ENCODE measurements around the gene GRIK2.
"Not testable (repeated sequence)": the region's sequence is repeated elsewhere in the genome, so short reads cannot be mapped to it uniquely, and the experiment has no call there.

GRIK2 gene

GRCh38 chr6:102023977-102024657, 630.6 kb downstream of the GRIK2 start:
- DNase-seq (ENCODE audit: low spot score), result no peak

- DNase-seq (ENCODE audit: low spot score), result no peak
Observed at GRCh38 chr6:102026649-102027048, 633.1 kb downstream of the GRIK2 start.

DNA sequence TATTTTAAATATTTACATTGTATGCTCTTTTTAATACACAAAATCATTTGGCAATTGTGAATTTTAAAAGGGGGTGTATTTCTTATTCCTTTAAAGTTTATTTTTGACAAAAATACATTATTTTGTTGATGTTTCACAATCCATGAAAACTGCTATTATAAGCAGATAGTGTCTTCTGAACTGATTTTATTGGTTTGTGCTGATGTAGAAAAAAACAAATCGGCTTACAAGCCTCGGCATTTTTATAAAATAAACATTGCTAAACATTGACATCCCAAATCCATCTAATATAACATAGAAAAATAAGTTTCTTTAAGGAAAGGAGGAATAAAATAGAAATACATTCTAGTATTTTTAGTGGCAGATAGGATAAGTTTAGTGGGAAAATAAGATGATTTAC, 634.7 kb downstream of the GRIK2 start:
- no peak for DNase-seq (ENCODE audit: low spot score)

DNA sequence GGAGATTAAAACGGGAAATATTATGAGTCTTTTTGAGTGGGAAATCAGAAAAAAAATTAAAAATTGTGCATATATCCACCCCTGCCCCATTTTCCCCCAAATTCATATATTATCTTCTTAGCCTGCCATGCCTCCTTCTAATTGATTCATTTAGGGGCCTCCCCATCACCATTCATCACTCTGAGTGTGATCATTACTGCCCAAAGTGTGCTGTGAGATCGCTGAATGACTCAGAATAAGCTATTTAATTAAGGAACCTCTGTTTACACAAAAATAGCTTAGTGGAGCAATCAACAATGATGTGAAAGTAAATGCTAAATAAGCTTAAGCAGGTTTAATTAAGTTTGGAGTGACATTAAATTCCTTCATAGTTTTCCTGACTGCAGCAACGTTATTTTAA, 645.5 kb downstream of the GRIK2 start:
- no peak for DNase-seq (ENCODE audit: low spot score)

DNA sequence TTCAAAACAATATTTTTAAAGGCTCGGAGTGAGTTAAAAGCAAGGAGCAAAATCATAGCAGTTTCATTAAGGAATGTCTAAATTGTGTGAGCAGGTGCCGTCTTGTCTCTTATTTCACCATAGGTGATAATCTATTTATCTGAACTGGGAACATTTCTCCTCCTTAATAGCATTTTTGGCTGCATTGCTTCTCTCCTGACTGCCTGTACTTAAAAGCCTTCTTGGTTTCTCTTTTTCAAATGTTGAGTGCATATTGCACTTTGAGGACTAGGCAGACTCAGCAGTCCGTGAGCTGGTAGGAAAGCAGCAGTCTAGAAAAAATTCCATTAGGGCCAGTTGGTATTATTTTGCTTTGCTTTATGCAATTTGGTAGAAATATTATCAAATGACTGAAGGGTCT, 645.9 kb downstream of the GRIK2 start:
- DNase-seq (ENCODE audit: low spot score), result no peak

GRCh38 chr6:102051001-102051400, 657.5 kb downstream of the GRIK2 start:
- DNase-seq (ENCODE audit: low spot score), result no peak

DNA sequence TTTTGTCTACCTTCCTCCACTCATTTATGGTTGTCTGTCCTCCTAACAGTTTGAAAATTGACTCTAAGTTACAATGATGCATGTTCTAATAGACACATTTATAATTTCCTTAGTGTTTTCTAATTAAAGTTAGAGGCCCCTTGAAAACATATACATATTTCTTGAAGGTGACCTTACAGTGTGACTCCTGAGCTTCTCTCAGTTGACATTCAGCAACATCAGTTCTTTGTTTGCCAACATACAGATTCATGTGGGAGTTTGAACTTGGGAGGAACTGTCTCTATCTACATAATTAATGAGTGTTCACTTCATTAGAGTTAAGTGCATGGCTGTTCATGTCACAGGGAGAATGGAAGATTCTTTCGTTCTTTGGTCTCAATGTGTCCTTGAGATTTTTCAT, 658.2 kb downstream of the GRIK2 start:
- no peak for DNase-seq (ENCODE audit: low spot score)

DNA sequence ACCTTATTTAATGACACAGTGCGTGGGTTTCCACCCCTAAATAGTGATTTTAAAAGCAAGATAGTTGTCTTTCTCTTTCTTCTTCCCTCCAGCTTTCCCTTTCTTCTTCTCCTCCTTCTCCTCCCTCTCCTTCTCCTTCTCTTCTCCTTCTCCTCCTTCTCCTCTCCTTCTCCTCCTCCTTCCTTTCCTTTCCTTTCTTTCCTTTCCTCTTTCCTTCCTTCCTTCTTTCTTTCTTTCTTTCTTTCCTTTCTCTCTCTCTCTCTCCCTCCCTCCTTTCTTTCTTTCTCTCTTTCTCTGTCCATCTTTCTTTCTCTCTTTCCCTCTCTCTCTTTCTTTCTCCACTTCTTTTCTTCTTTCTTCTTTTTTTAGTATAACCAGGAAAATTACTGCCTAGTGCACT, 670.6 kb downstream of the GRIK2 start:
- no peak for DNase-seq (ENCODE audit: low spot score)

GRCh38 chr6:102066301-102066700, 672.8 kb downstream of the GRIK2 start:
- DNase-seq (ENCODE audit: low spot score), result no peak

GRCh38 chr6:102068349-102068929, 674.9 kb downstream of the GRIK2 start:
- no peak for DNase-seq (ENCODE audit: low spot score)

DNA sequence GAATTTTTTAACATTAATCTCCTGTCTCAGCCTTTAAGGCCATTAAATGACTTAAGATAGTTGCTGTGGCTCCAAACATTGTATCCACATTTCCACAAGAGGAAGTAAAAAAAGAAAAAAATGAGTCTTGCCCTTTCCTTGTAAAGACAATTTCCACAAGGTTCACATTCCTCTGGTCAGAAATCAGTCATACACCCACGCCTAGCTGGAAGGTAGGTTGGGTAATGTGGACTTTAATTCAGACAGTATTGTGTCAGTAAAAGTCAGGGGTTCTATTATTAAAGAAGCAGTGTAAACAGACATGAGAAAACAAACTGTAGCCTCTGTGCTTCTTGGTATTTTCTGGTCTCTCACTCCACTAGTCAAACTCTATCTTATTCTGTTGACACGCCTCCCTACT, 682.0 kb downstream of the GRIK2 start:
- no peak for DNase-seq (ENCODE audit: low spot score)

DNA sequence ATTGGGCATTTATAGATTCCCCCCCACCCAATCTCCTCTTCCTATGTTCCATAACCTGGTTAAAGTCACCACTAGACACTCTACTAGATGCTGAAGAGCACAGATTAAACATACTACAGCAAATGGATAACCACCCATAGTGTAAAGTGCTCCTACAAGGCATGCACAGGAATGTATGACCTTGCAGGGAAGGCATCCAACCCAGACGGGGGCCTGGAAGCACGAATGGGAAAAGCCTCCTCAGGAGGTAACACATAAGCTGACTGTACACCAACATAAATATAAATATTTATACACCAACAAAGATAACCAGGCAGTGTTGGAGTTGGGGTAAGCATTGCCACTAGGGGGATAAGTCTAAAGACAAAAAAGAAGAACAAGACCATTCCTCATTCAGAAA, 691.7 kb downstream of the GRIK2 start:
- DNase-seq (ENCODE audit: low spot score), result no peak

GRCh38 chr6:102088160-102088559, 694.7 kb downstream of the GRIK2 start:
- not testable (repeated sequence) for DNase-seq (ENCODE audit: low spot score)

GRCh38 chr6:102114402-102114801, 720.9 kb downstream of the GRIK2 start:
- DNase-seq (ENCODE audit: low spot score), result no peak

DNA sequence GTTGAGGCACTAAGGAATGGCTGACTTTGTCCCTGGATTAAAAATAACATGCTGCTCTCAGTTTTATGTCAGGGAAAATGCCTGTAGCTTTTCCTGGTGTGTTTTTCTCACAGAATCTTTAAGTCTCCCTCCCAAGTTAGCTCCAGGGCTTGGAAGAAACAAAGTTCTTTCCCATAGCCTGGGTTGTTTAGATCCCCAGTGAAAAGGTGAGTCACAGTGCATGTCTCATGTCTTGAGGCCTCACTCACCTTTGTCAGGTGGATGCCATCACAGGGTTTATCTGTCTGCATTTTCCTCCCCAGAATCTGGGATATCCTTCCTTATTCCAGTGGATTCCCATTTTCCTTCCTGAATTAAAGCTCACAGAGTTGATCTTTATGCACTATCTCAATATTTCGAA, 722.4 kb downstream of the GRIK2 start:
- no peak for DNase-seq (ENCODE audit: low spot score)

DNA sequence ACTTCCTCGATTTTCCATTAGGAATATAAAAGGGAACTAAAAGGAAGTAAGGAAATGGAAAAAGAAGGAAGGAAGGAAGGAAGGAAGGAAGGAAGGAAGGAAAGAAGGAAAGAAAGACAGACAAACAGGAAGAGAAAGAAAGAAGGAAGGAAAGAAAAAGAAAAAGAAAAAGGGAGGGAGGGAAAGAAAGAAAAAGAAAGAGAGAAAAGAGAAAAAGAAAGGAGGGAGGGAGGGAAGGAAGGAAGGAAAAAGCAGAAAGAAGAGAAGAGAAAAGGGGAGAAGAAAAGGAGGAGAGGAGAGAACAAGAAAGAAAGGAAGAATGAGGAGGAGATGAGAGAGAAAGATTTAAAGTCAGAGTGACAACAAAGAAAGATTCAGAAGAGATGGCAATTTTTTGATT, 724.5 kb downstream of the GRIK2 start:
- no peak for DNase-seq (ENCODE audit: low spot score)
